Adrenal gland (tissue), 12 donors: ENCODE measurements around the gene CENPU. TPM values are rescaled to one million over a fixed set of nuclear protein-coding genes. Genes with fewer than 3 reads are reported as not detected.

Experiments used
- DNase-seq, 7 donors: peaks; one replicate each; pipeline ENCODE4 v3.0.0-alpha.2; 2019 to 2020
- H3K27ac ChIP-seq, 5 donors: fragments of 200-600 bp; sonication (generic) in 4 of 5; 1 replicate in 3 of 5; 2 replicates in 2 of 5; pipeline versions ENCODE4 v1.5.1 to v1.8.0; 2016 to 2020; ENCODE audit warnings: mild to moderate bottlenecking in 1 of 5
- H3K27me3 ChIP-seq: fragments of 200-600 bp; 2 replicates; pipeline ENCODE4 v1.8.0; 2021
- H3K36me3 ChIP-seq, 2 donors: fragments of 200-600 bp; replicated peaks in 1 of 2; 1 replicate in 1 of 2; 2 replicates in 1 of 2; pipeline versions ENCODE4 v1.5.1 to v1.8.0; 2018 to 2022
- H3K4me1 ChIP-seq, 2 donors: fragments of 200-600 bp; replicated peaks in 1 of 2; 1 replicate in 1 of 2; 2 replicates in 1 of 2; pipeline versions ENCODE4 v1.5.1 to v1.8.0; 2018 to 2021
- H3K4me3 ChIP-seq, 4 donors: fragments of 200-600 bp; sonication (generic) in 3 of 4; one replicate each; pipeline ENCODE4 v1.5.1; 2016 to 2018
- H3K9me3 ChIP-seq, 3 donors: fragments of 200-600 bp; sonication (generic) in 1 of 3; replicated peaks in 1 of 3; 1 replicate in 2 of 3; 2 replicates in 1 of 3; pipeline versions ENCODE4 v1.5.1 to v1.8.0; 2016 to 2021
- POLR2A ChIP-seq, 2 donors: fragments of 450-650 bp; IDR thresholded peaks; one replicate each; pipeline ENCODE4 v1.6.1; 2017; ENCODE audit warnings: antibody characterized with exemption in 2 of 2, mild to moderate bottlenecking in 2 of 2, moderate library complexity in 1 of 2
- WGBS, 4 donors: extraction: QIAGEN DNeasy Blood & Tissue Kit in 2 of 4; methylation state at CpG; one replicate each; pipeline versions ENCODE4 v1.1.5 to v1.1.7; 2013 to 2017; 5-methylcytosine and 5-hydroxymethylcytosine counted together
- intact Hi-C, 2 donors: fragments of 100-400 bp; cut with DNase I; formaldehyde crosslinking; loops; one replicate each; pipeline versions ENCODE4 v1.14.1 to v1.15.0; 2022 to 2023
- polyA plus RNA-seq, 3 donors: library from polyadenylated mRNA; stranded (reverse); fragments of 200-250 nt in 2 of 3; fragments of 350-450 nt in 1 of 3; fragmentation: Illumina TruSeq in 1 of 3; extraction: RNeasy Lipid Tissue Mini Kit (QIAGEN cat#74804) in 1 of 3; gene quantifications; one replicate each; pipeline ENCODE4 v1.2.3, GENCODE V29; 2013 to 2014
- total RNA-seq, 9 donors: library from RNA; depleted of rRNA in 4 of 9; stranded (reverse); fragments of >200 nt in 4 of 9; fragments of 120-200 nt in 1 of 9; fragmentation: NEBNext Ultra II Directional in 1 of 9; extraction: Animal tissue kit (Norgen Biotek cat#: 25700) in 1 of 9; gene quantifications; one replicate each; pipeline versions ENCODE4 v1.1.0 to v1.2.4, GENCODE V29; 2013 to 2023
- TF ChIP-seq, protein P1 (sequence below), 6 experiments: fragments of 450-650 bp in 4 of 6; fragments of 200-600 bp in 2 of 6; sonication (generic) in 1 of 6; IDR thresholded peaks; 1 replicate in 5 of 6; 2 replicates in 1 of 6; pipeline versions ENCODE4 v1.5.1 to v1.8.0; 2016 to 2021; ENCODE audit warnings: antibody characterized with exemption in 6 of 6, mild to moderate bottlenecking in 2 of 6, moderate library complexity in 1 of 6
- donor health status: healthy with polysubstance abuse.
- donor health status: Bipolar disorder and iron deficiency.
- donor health status: DM: yes; HTN: yes; CAD: no.
- donor health status: DM: no; HTN: no; CAD: no.
- donor health status: DM: no; HTN: no; CAD: no.
- donor health status: DM: yes; HTN: yes; CAD: no.

CENPU gene
- total and polyA plus RNA-seq, 12 donors, result 0.97 to 15.6 (median 2.9) TPM

DNA sequence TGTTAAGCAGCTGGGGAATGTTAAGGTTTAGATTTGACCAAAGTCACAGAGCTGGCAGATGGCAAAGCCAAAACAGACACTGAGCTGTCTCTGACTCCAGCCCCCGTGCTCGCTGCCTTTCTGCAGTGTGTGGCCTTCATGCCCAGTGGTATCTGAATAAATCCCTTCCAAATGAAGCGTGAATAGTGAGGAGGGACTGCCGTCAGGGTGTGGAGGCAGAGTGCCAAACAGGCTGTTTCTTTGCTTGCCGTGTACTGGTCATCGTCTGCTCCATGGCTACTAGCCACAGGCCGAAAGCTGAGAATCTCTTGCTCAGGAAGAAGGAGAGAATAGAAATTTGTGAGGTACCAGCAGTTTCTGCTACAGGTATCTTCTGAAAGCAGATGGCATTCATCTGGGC is 64.6 kb downstream of the CENPU start:
- no peak for DNase-seq
- 91 to 99% (median 93%) methylated on average over 7 of the region's 7 CpGs for WGBS, 4 donors
- intact Hi-C loops, result no loop called here
- Histone ChIP-seq H3K9me3 (no peaks in the 10 kb centered on the region), H3K27me3 (no peaks in the 10 kb centered on the region), H3K4me3 (no peak overlapping the region), H3K4me1 (peaks cover 0 to 3% of the 10 kb centered on the region in 2 donors), H3K36me3 (peaks cover 0 to 24% of the 10 kb centered on the region in 2 donors), H3K27ac (no peak overlapping the region)
- TF ChIP-seq POLR2A (IDR thresholded peaks at IDR 0.05), result no peak
- TF ChIP-seq, protein P1, sequence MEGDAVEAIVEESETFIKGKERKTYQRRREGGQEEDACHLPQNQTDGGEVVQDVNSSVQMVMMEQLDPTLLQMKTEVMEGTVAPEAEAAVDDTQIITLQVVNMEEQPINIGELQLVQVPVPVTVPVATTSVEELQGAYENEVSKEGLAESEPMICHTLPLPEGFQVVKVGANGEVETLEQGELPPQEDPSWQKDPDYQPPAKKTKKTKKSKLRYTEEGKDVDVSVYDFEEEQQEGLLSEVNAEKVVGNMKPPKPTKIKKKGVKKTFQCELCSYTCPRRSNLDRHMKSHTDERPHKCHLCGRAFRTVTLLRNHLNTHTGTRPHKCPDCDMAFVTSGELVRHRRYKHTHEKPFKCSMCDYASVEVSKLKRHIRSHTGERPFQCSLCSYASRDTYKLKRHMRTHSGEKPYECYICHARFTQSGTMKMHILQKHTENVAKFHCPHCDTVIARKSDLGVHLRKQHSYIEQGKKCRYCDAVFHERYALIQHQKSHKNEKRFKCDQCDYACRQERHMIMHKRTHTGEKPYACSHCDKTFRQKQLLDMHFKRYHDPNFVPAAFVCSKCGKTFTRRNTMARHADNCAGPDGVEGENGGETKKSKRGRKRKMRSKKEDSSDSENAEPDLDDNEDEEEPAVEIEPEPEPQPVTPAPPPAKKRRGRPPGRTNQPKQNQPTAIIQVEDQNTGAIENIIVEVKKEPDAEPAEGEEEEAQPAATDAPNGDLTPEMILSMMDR (IDR thresholded peaks at IDR 0.05), result no peak

DNA sequence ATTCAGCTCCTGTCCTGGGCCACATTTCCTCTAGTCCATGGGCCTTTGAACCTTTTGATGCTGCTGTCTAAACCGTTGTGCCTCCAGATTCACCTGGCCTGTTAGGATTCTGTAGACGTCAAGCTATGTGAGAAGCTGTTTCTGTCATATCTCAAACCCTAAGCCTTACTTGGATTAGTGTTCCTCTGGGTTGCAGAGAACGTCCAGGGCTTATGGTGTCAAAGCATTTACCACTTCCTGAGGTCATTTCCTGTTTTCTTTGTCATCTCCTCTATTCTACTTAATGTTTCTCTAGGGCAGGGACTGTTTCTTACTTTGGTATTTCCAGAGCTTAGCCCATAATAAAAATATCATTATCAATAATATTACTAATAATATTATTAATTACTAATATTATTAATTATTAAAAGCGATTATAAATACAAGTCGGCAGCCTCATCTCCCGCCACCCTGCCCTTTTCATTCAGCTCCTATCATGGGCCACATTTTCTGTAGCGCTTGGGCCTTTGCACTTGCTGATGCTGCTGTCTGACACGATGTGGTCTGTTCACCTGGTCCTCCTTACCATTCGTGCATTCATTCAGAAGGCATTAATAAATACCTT is 65.3 kb downstream of the CENPU start:
- intact Hi-C loops, result no loop called here
- WGBS, 4 donors, result 81 to 90% (median 86%) methylated on average over 9 of the region's 9 CpGs
- DNase-seq, result no peak
- TF ChIP-seq POLR2A (IDR thresholded peaks at IDR 0.05), result no peak
- TF ChIP-seq, protein P1 (IDR thresholded peaks at IDR 0.05), result no peak
- H3K27me3 ChIP-seq, result no peaks in the 10 kb centered on the region
- H3K9me3 ChIP-seq, result no peaks in the 10 kb centered on the region
- peaks cover 0 to 3% of the 10 kb centered on the region in 2 donors for H3K4me1 ChIP-seq
- peaks cover 0 to 23% of the 10 kb centered on the region in 2 donors for H3K36me3 ChIP-seq
- H3K27ac ChIP-seq, result no peak overlapping the region
- no peak overlapping the region for H3K4me3 ChIP-seq

DNA sequence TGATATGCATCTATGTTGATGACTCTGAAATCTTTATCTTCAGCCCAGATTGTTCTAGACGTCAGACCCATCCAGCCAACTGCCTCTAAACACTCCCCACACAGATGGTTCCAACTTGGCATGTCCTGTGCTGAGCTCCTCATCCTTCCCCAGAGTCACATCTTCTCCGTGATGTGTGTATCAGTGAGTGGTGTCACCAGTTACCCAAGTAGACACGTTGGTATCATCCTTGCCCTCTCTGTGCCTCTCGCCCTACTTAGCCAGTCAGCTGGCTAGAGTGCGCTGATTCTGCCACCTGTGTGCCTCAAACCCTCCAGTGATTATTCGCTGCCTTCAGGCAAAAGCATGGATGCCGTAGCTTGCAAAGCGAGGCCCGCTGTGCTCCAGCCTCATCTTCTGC is 65.8 kb downstream of the CENPU start:
- 90 to 98% (median 95%) methylated on average over 9 of the region's 9 CpGs for WGBS, 4 donors
- H3K36me3 ChIP-seq, result peaks cover 0 to 23% of the 10 kb centered on the region in 2 donors
- peaks cover 0 to 3% of the 10 kb centered on the region in 2 donors for H3K4me1 ChIP-seq
- intact Hi-C loops, result no loop called here
- no peak overlapping the region for H3K27ac ChIP-seq
- no peaks in the 10 kb centered on the region for H3K9me3 ChIP-seq
- H3K4me3 ChIP-seq, result no peak overlapping the region
- no peak for DNase-seq
- H3K27me3 ChIP-seq, result no peaks in the 10 kb centered on the region
- TF ChIP-seq POLR2A (IDR thresholded peaks at IDR 0.05), result no peak
- TF ChIP-seq, protein P1 (IDR thresholded peaks at IDR 0.05), result no peak

DNA sequence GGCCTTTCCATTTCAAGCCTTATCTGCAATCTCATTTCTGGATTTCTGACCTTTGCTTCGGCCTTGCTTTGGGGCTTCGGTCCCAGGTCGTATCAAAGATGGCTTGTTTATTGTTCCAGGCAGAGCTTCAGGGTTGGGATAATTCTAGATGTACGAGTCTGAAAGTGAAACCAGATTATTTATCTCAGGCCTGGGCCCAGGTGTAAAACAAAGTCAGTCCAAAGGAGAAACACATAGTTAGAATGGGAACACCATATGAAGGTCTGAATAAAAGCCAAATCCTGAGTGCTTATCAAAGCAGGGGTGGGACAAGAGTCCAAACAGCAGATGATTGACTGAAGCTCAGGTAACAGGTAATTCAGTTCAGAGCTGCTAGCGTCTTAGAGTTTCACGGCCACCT is 67.2 kb downstream of the CENPU start:
- no peaks in the 10 kb centered on the region for H3K9me3 ChIP-seq
- H3K27me3 ChIP-seq, result no peaks in the 10 kb centered on the region
- 47 to 62% (median 58%) methylated on average over 6 of the region's 6 CpGs for WGBS, 4 donors
- intact Hi-C loops, result no loop called here
- TF ChIP-seq, protein P1 (IDR thresholded peaks at IDR 0.05), result no peak
- no peak for TF ChIP-seq POLR2A (IDR thresholded peaks at IDR 0.05)
- no peak for DNase-seq
- peaks cover 0 to 3% of the 10 kb centered on the region in 2 donors for H3K4me1 ChIP-seq
- peaks cover 0 to 12% of the 10 kb centered on the region in 2 donors for H3K36me3 ChIP-seq
- no peak overlapping the region for H3K27ac ChIP-seq
- H3K4me3 ChIP-seq, result no peak overlapping the region
